Heart left ventricle (tissue), 16 donors: ENCODE data around the gene CFAP119. TPM values are rescaled to one million over a fixed set of nuclear protein-coding genes. Genes with fewer than 3 reads are reported as not detected.

Experiments
- ATAC-seq, 4 donors: fragments of 200-7000 bp; cut with Tn5 transposase; one replicate each; pipeline ENCODE4 v1.9.1; 2020 to 2022; ENCODE audit warnings: moderate library complexity in 4 of 4, mild to moderate bottlenecking in 3 of 4, moderate number of reproducible peaks in 1 of 4
- DNase-seq, 5 donors: peaks; one replicate each; pipeline ENCODE4 v3.0.0-alpha.2; 2020
- H3K27ac ChIP-seq, 12 donors: fragments of 200-600 bp; sonication (generic) in 4 of 12; one replicate each; pipeline versions ENCODE4 v1.5.0 to v1.8.0; 2016 to 2022; ENCODE audit warnings: mild to moderate bottlenecking in 2 of 12
- H3K27me3 ChIP-seq, 9 donors: fragments of 200-600 bp; sonication (generic) in 2 of 9; one replicate each; pipeline versions ENCODE4 v1.5.1 to v1.8.0; 2016 to 2022; ENCODE audit warnings: mild to moderate bottlenecking in 3 of 9
- H3K36me3 ChIP-seq, 9 donors: fragments of 200-600 bp; sonication (generic) in 2 of 9; one replicate each; pipeline versions ENCODE4 v1.5.0 to v1.8.0; 2018 to 2022; ENCODE audit warnings: mild to moderate bottlenecking in 2 of 9
- H3K4me1 ChIP-seq, 12 donors: fragments of 200-600 bp; sonication (generic) in 4 of 12; one replicate each; pipeline versions ENCODE4 v1.5.0 to v1.8.0; 2016 to 2022; ENCODE audit warnings: mild to moderate bottlenecking in 3 of 12
- H3K4me3 ChIP-seq, 12 donors: fragments of 200-600 bp; sonication (generic) in 4 of 12; one replicate each; pipeline versions ENCODE4 v1.5.0 to v1.8.0; 2017 to 2022; ENCODE audit warnings: mild to moderate bottlenecking in 9 of 12, moderate library complexity in 4 of 12
- H3K9me3 ChIP-seq, 12 donors: fragments of 200-600 bp; sonication (generic) in 4 of 12; one replicate each; pipeline versions ENCODE4 v1.5.0 to v1.8.0; 2016 to 2022; ENCODE audit warnings: mild to moderate bottlenecking in 1 of 12
- CTCF ChIP-seq, 12 donors: fragments of 200-600 bp; sonication (generic) in 4 of 12; IDR thresholded peaks; one replicate each; pipeline versions ENCODE4 v1.5.0 to v1.8.0; 2018 to 2022; ENCODE audit warnings: antibody characterized with exemption in 12 of 12, mild to moderate bottlenecking in 5 of 12
- POLR2A ChIP-seq, 2 donors: fragments of 450-650 bp; IDR thresholded peaks; one replicate each; pipeline ENCODE4 v1.6.1; 2017; ENCODE audit warnings: antibody characterized with exemption in 2 of 2, mild to moderate bottlenecking in 2 of 2, moderate library complexity in 2 of 2
- WGBS, 4 donors: extraction: QIAGEN DNeasy Blood & Tissue Kit in 2 of 4; methylation state at CpG; one replicate each; pipeline versions ENCODE4 v1.1.5 to v1.1.7; 2013 to 2018; 5-methylcytosine and 5-hydroxymethylcytosine counted together
- intact Hi-C, 10 donors: fragments of 100-400 bp; cut with DNase I; formaldehyde crosslinking; loops; one replicate each; pipeline versions ENCODE4 v1.11.1 to v1.14.2; 2022
- polyA plus RNA-seq, 2 donors: library from polyadenylated mRNA; stranded (reverse); fragments of 200-250 nt; gene quantifications; one replicate each; pipeline ENCODE4 v1.2.3, GENCODE V29; 2013
- total RNA-seq, 9 donors: library from RNA; depleted of rRNA in 2 of 9; stranded (reverse); fragments of >200 nt in 2 of 9; fragmentation: NEBNext Ultra II Directional in 3 of 9; extraction: Animal tissue kit (Norgen Biotek cat#: 25700) in 3 of 9; gene quantifications; one replicate each; pipeline versions ENCODE4 v1.1.0 to v1.2.4, GENCODE V29; 2016 to 2023
- donor health status: ischemic (EF 13 %, LVEDD 7.1; RV severe dilation, severe dysfunction).
- donor health status: healthy with polysubstance abuse.
- donor health status: DM: no; HTN: yes; CAD: no.
- donor health status: DM: no; HTN: no; CAD: no.
- donor health status: ischemic (EF 25% LVEDD 6.9; RV normal size, moderate dysfunction).
- donor health status: ischemic (EF 25% LVEDD 5.7; RV mildly dilated, moderate dysfunction).
- donor health status: healthy.
- donor health status: DM: yes; HTN: yes; CAD: no.
- donor health status: ischemic (EF 35%, LVEDD 5.7; RV mildly dilated, moderate dysfunction).
- donor health status: nonischemic (EF 11% LVEDD 7.7; RV severe dilation, severe dysfunction).
- donor health status: DM: yes; HTN: yes; CAD: no.
- donor health status: PGD.
- donor health status: ischemic (EF 29% LVEDD 5.4; RV normal size, mild dysfunction).
- donor health status: nonischemic (EF 23%, LVEDD 6.1; RV moderate dilation, normal function).

CFAP119 gene
- total and polyA plus RNA-seq, 11 donors = 0.48 to 2.1 (median 1.0) TPM

DNA sequence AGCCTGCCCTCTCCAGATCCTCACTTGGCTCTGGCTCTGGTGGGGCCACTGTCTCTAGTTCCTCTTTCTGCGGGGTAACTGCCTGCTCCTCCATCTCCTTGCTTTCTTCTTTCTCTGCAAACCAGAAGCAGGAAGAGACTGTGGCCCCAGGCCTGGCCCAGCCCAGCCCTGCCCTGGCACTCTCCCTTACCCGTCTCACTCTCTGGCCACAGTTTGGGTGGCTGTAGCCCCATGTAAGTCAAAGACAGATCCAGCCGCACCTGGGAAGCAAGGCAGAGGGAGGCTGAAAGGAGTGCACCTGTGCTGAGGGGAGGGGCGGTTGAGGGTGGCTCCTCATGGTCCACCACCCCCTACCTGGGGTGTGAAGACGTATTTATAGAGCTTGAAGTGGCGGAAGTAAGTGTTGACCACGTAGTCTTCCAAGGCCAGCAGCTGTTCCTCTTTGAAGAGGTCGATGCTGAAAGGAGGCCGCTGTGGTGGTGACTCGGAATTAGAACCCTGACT, 2.8 kb downstream of the CFAP119 start:
- H3K27me3 ChIP-seq = no peaks in the 10 kb centered on the region
- 83 to 93% (median 86%) methylated on average over 10 of the region's 10 CpGs for whole genome bisulfite sequencing, 4 donors
- peaks cover 0 to 51% (median 41%) of the 10 kb centered on the region in 9 donors for H3K36me3 ChIP-seq

DNA sequence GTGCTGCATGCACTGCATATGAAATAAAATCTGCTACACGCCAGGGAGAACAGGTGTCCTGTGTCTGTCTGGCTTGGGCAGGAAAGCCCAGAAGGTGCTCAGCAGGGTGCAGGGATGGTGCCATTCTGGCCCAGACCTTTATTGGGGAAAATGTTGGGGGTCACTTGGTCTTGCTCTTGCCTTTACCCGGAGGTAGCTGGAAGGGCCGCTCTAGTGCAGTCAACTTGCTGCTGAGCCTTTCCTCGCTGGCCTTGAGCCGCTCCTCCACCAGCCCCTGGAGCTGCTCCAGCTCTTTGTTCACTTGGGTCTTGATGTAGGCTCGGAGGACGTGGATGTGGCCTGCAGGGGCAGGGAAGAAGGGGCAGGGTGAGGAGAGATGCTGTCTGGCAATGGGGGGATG, 4.5 kb downstream of the CFAP119 start:
- H3K27ac ChIP-seq = no peak overlapping the region
- H3K4me1 ChIP-seq = peaks cover 0 to 32% (median 9%) of the 10 kb centered on the region in 12 donors
- TF ChIP-seq POLR2A (IDR thresholded peaks at IDR 0.05) (no peak), CTCF (IDR thresholded peaks at IDR 0.05) (no peak)
- no peaks in the 10 kb centered on the region for H3K9me3 ChIP-seq
- H3K36me3 ChIP-seq = peaks cover 0 to 57% (median 47%) of the 10 kb centered on the region in 9 donors
- DNase-seq (no peak), ATAC-seq (no peak)
- intact Hi-C loops = no loop called here
- WGBS, 4 donors = 81 to 92% (median 85%) methylated on average over 5 to 7 of the region's 7 CpGs
- H3K27me3 ChIP-seq = no peaks in the 10 kb centered on the region
- no peak overlapping the region for H3K4me3 ChIP-seq

More for the DNA sequence above, 2.8 kb downstream of the CFAP119 start:
- ATAC-seq = no peak
- peak overlapping the region in 1 of 12 donors; percentile 4 for H3K4me3 ChIP-seq
- TF ChIP-seq CTCF (IDR thresholded peaks at IDR 0.05) (no peak), POLR2A (IDR thresholded peaks at IDR 0.05) (no peak)
- intact Hi-C loops = no loop called here
- H3K4me1 ChIP-seq = peaks cover 0 to 47% (median 24%) of the 10 kb centered on the region in 12 donors
- no peaks in the 10 kb centered on the region for H3K9me3 ChIP-seq
- H3K27ac ChIP-seq = peak overlapping the region in 3 of 12 donors; percentile 34 to 93 (median 43)
- DNase-seq = no peak

DNA sequence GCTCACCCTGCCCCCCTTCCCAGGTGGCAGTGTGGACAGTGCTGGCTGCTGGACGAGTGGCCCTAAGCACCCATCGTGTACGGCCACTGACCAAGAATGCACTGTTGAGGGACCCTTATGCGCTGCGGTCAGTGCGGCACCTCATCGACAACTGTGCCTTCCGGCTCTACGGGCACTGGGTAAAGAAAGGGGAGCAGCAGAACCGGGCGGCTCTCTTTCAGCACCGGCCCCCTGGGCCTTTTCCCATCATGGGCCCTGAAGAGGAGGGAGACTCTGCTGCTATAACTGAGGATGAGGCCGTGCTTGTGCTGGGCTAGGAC, 5.1 kb downstream of the CFAP119 start:
- DNase-seq (no peak), ATAC-seq (peak in 1 of 4 donors; percentile 21)
- no peaks in the 10 kb centered on the region for H3K9me3 ChIP-seq

More for the DNA sequence above, 5.1 kb downstream of the CFAP119 start:
- Histone ChIP-seq H3K27me3 (no peaks in the 10 kb centered on the region), H3K4me3 (no peak overlapping the region), H3K27ac (no peak overlapping the region), H3K4me1 (peaks cover 0 to 32% (median 9%) of the 10 kb centered on the region in 12 donors), H3K36me3 (peaks cover 0 to 62% (median 52%) of the 10 kb centered on the region in 9 donors)
- TF ChIP-seq CTCF (IDR thresholded peaks at IDR 0.05) (no peak), POLR2A (IDR thresholded peaks at IDR 0.05) (no peak)
- WGBS, 4 donors = 94 to 96% (median 96%) methylated on average over 13 of the region's 13 CpGs; no CpG with 5 or more reads in 1 of the 4 donors
- intact Hi-C loops = no loop called here
